HCT116 (cell line): Measurements from ENCODE around the gene CHST11.

Source experiments
- CTCF ChIP-seq, 3 experiments: fragments of 200-600 bp in 1 of 3; sonication (generic) in 1 of 3; IDR thresholded peaks in 2 of 3; conservative IDR thresholded peaks in 1 of 3; 2 replicates each; pipeline ENCODE4 v1.5.1; 2012 to 2017; ENCODE audit warnings: low read depth in 2 of 3, low read length in 2 of 3, antibody characterized with exemption in 1 of 3, borderline replicate concordance in 1 of 3, control low read depth in 1 of 3, mild to moderate bottlenecking in 1 of 3, mixed read lengths in 1 of 3, mixed run types in 1 of 3, moderate library complexity in 1 of 3; ENCODE audit not compliant: insufficient read depth in 1 of 3
- FOSL1 ChIP-seq: IDR thresholded peaks from 2 replicates; pipeline ENCODE4 v1.6.1; 2012; ENCODE audit warnings: low read depth
- POLR2AphosphoS5 ChIP-seq: IDR thresholded peaks from 2 replicates; pipeline ENCODE4 v1.6.1; 2011; ENCODE audit warnings: mild to moderate bottlenecking, low read depth, low read length, moderate library complexity
- SRF ChIP-seq: IDR thresholded peaks from 2 replicates; pipeline ENCODE4 v1.6.1; 2012; ENCODE audit warnings: low read depth
- TF ChIP-seq, protein P1 (sequence below): IDR thresholded peaks from 2 replicates; pipeline ENCODE4 v1.6.1; 2011; ENCODE audit warnings: mild to moderate bottlenecking, low read length, moderate library complexity; ENCODE audit not compliant: insufficient replicate concordance; ENCODE audit errors: extremely low read depth

DNA sequence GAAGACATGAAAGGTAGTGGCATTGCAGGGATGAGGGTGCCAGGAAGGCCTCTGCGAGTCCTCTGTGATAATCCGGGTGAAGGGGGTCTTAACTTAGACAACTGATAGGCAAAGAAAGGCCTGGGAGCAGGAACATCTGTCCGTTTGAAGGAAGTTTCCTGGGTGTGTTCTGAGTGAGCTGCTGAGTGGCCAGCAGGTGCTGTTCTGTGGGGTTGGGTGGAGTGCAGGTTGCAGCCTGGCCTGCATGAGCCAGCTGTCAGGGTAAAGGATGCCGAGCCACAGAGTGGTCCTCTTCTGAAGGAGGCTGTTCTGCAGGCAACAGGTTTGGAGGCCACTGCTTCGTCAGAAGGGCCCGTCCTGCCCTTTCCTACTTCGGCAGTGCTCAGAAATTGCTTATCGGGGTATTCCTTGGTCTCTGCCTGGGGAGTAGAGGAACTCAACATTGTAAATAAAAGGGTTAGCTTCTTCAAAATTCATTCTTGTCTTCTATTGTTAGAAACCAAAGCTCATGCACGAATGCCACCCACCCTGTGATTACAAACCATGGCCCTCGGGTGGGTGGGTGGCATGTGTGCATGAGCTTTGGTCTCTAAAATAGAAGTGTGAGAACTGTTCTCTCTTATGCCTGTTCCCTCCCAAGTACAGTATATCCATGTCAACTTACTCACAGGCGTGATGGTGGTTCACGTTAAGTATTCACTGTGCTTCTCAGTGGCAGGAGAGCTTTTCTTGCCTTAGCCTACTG, 118.9 kb downstream of the CHST11 start:
- no peak for TF ChIP-seq SRF
- no peak for TF ChIP-seq CTCF (IDR thresholded peaks at IDR 0.05 in 2 of 3, conservative IDR thresholded peaks at IDR 0.05 in 1 of 3; ENCODE audit: borderline replicate concordance in 1 of 3, insufficient read depth in 1 of 3, low read depth in 2 of 3, low read length in 2 of 3)
- no peak for TF ChIP-seq POLR2AphosphoS5
- TF ChIP-seq, protein P1, sequence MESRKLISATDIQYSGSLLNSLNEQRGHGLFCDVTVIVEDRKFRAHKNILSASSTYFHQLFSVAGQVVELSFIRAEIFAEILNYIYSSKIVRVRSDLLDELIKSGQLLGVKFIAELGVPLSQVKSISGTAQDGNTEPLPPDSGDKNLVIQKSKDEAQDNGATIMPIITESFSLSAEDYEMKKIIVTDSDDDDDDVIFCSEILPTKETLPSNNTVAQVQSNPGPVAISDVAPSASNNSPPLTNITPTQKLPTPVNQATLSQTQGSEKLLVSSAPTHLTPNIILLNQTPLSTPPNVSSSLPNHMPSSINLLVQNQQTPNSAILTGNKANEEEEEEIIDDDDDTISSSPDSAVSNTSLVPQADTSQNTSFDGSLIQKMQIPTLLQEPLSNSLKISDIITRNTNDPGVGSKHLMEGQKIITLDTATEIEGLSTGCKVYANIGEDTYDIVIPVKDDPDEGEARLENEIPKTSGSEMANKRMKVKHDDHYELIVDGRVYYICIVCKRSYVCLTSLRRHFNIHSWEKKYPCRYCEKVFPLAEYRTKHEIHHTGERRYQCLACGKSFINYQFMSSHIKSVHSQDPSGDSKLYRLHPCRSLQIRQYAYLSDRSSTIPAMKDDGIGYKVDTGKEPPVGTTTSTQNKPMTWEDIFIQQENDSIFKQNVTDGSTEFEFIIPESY: no peak
- no peak for TF ChIP-seq FOSL1
